Measurements from ENCODE around the gene GLYATL1B. TPM values are rescaled to one million over a fixed set of nuclear protein-coding genes. Genes with fewer than 3 reads are reported as not detected.

Gene GLYATL1B
- total RNA-seq, 1 experiment from 2014 or later = not detected

Other genes starting within 250 kb of the GLYATL1B start
- gene GLYATL2, start 241.6 kb upstream of the GLYATL1B start, total RNA-seq (2014; rRNA removed; shearing (Covaris generic)) = 1.0 and 1.4 TPM in 2 replicates
- 0.56 and 1.5 TPM in 2 replicates for gene GLYATL1, start 146.8 kb upstream of the GLYATL1B start, total RNA-seq (2014; rRNA removed; shearing (Covaris generic))
- gene FAM111B, start 20.9 kb downstream of the GLYATL1B start, total RNA-seq (2014; rRNA removed; shearing (Covaris generic)) = 19.9 and 29.0 TPM in 2 replicates
- gene FAM111A, start 56.5 kb downstream of the GLYATL1B start, total RNA-seq (2014; rRNA removed; shearing (Covaris generic)) = 84.4 and 95.2 TPM in 2 replicates
- 0.58 and 1.6 TPM in 2 replicates for gene DTX4, start 85.8 kb downstream of the GLYATL1B start, total RNA-seq (2014; rRNA removed; shearing (Covaris generic))
- not detected in 2 replicates for gene MPEG1, start 126.6 kb downstream of the GLYATL1B start, total RNA-seq (2014; rRNA removed; shearing (Covaris generic))

Data from H4 (cell line).